ENCODE results near the gene STK35.

DNA sequence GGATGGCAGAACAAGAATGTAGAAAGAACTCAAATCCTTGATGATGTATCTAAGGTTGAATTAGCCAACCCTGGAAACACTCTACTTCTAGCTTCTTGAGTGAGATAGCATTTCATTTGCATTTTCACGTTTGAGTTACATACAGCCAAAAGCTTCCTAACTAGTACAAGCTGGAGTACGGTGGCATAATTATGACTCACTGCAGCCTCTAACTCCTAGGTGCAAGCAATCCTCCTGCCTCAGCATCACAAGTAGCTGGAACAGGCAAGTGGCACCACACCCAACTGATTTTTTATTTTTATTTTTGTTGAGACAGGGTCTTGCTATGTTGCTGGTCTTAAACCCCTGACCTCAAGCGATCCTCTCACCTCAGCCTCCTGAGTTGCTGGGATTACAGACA is 36.5 kb upstream of the STK35 start:
- TF ChIP-seq, protein P1, sequence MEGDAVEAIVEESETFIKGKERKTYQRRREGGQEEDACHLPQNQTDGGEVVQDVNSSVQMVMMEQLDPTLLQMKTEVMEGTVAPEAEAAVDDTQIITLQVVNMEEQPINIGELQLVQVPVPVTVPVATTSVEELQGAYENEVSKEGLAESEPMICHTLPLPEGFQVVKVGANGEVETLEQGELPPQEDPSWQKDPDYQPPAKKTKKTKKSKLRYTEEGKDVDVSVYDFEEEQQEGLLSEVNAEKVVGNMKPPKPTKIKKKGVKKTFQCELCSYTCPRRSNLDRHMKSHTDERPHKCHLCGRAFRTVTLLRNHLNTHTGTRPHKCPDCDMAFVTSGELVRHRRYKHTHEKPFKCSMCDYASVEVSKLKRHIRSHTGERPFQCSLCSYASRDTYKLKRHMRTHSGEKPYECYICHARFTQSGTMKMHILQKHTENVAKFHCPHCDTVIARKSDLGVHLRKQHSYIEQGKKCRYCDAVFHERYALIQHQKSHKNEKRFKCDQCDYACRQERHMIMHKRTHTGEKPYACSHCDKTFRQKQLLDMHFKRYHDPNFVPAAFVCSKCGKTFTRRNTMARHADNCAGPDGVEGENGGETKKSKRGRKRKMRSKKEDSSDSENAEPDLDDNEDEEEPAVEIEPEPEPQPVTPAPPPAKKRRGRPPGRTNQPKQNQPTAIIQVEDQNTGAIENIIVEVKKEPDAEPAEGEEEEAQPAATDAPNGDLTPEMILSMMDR (IDR thresholded peaks at IDR 0.05; ENCODE audit: low read length), result no peak
- TF ChIP-seq EZH2 (optimal IDR thresholded peaks at IDR 0.05; ENCODE audit: low read depth, low read length), result no peak

Data from MM.1S (cell line).